Smooth muscle cell (in vitro differentiated cells): ENCODE measurements around the gene TSPAN16. TPM values are rescaled to one million over a fixed set of nuclear protein-coding genes. Genes with fewer than 3 reads are reported as not detected.

Experiments used
- DNase-seq: peaks from one replicate; lab custom pipeline; 2025; ENCODE audit not compliant: unreplicated experiment; lab: John Stamatoyannopoulos, UW
- H2AFZ ChIP-seq: fragments of 200-600 bp; sonication (generic); 2 replicates; pipeline ENCODE4 v1.6.0; 2016; ENCODE audit warnings: antibody characterized with exemption, low read depth, mild to moderate bottlenecking
- H3F3A ChIP-seq: fragments of 200-600 bp; sonication (generic); 2 replicates; pipeline ENCODE4 v1.6.0; 2017; ENCODE audit warnings: antibody characterized with exemption, low read depth
- H3K27ac ChIP-seq: fragments of 200-600 bp; sonication (generic); 2 replicates; pipeline ENCODE4 v1.5.1; 2016; ENCODE audit warnings: low read depth, mild to moderate bottlenecking
- H3K27me3 ChIP-seq: fragments of 200-600 bp; sonication (generic); 2 replicates; pipeline ENCODE4 v1.6.1; 2016; ENCODE audit warnings: low read depth, mild to moderate bottlenecking
- H3K36me3 ChIP-seq: fragments of 200-600 bp; sonication (generic); 2 replicates; pipeline ENCODE4 v1.5.1; 2016; ENCODE audit warnings: low read depth
- H3K4me1 ChIP-seq: fragments of 200-600 bp; sonication (generic); 2 replicates; pipeline ENCODE4 v1.5.1; 2016; ENCODE audit warnings: low read depth
- H3K4me2 ChIP-seq: fragments of 200-600 bp; sonication (generic); 2 replicates; pipeline ENCODE4 v1.6.0; 2016; ENCODE audit warnings: mild to moderate bottlenecking
- H3K4me3 ChIP-seq: fragments of 200-600 bp; sonication (generic); 2 replicates; pipeline ENCODE4 v1.5.1; 2016; ENCODE audit warnings: mild to moderate bottlenecking
- H3K79me2 ChIP-seq: fragments of 200-600 bp; sonication (generic); 2 replicates; pipeline ENCODE4 v1.6.0; 2016; ENCODE audit warnings: low read depth, mild to moderate bottlenecking
- H3K9ac ChIP-seq: fragments of 200-600 bp; sonication (generic); 2 replicates; pipeline ENCODE4 v1.6.0; 2016; ENCODE audit warnings: low read depth
- H3K9me3 ChIP-seq: fragments of 200-600 bp; sonication (generic); replicated peaks from 2 replicates; pipeline ENCODE4 v1.5.1; 2016; ENCODE audit warnings: low read depth
- H4K20me1 ChIP-seq: fragments of 200-600 bp; sonication (generic); 2 replicates; pipeline ENCODE4 v1.6.0; 2016; ENCODE audit warnings: low read depth
- CTCF ChIP-seq: fragments of 200-600 bp; sonication (generic); IDR thresholded peaks from 2 replicates; pipeline ENCODE4 v1.5.1; 2017; ENCODE audit warnings: borderline replicate concordance, mild to moderate bottlenecking, antibody characterized with exemption; ENCODE audit not compliant: insufficient read depth, poor library complexity, severe bottlenecking
- WGBS: methylation state at CpG from one replicate; pipeline ENCODE4 v1.1.7; 2016; ENCODE audit warnings: low lambda C conversion rate; 5-methylcytosine and 5-hydroxymethylcytosine counted together
- polyA plus RNA-seq: library from polyadenylated mRNA; unstranded; fragments of >200 nt; fragmentation: Nextera tagmentation; extraction: Ambion mirVana; gene quantifications from 2 replicates; pipeline ENCODE4 v1.2.1, GENCODE V29; 2016
- total RNA-seq: library from RNA; depleted of rRNA; stranded (reverse); fragments of >200 nt; gene quantifications from 2 replicates; pipeline ENCODE4 v1.2.3, GENCODE V29; 2014

Gene TSPAN16
- total RNA-seq (not detected in 2 replicates), polyA plus RNA-seq (not detected in 2 replicates)

DNA sequence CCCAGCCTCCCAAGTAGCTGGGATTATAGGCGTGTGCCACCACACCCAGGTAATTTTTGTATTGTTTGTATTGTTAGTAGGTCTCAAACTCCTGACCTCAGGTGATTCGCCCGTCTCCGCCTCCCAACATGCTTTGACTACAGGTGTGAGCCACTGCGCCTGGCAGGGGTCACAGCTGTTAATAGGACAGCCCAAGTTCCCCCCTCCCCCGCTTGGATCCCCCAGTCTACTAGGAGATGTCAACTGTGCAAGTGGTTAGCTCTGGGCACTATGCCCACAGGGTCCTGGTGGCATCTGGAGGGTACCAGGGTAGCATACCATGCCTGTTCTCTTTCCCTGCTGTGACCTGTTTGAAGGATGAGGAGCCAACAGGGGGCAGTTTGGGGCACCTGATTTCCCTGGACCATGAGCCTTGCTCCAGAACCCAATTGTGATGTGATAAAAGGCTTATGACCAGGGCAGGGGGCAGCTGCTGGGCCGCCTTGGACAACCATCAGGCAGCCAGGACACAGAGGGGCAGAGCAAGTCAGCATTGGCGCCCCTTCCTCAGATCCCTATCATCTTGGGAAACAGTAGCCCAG is at the start of gene TSPAN16:
TSS of gene TSPAN16 (plus strand) at position 496 of the 581 bp plus-strand sequence. CDS start 138 bp downstream, outside the sequence.
- no peaks in the 10 kb centered on the region for H3F3A ChIP-seq
- no peak for TF ChIP-seq CTCF
- DNase-seq: no peak
- no peak within 1 kb of the TSS for H3K27ac ChIP-seq
- no peak within 1 kb of the TSS for H3K9ac ChIP-seq
- H3K4me2 ChIP-seq: no peak within 1 kb of the TSS
- no peak within 1 kb of the TSS for H3K4me3 ChIP-seq
- H2AFZ ChIP-seq: no peak within 1 kb of the TSS
- H3K4me1 ChIP-seq: no peaks in the 10 kb centered on the region
- no peaks in the 10 kb centered on the region for H4K20me1 ChIP-seq
- no peaks in the 10 kb centered on the region for H3K36me3 ChIP-seq
- no peaks in the 10 kb centered on the region for H3K9me3 ChIP-seq
- H3K27me3 ChIP-seq: no peaks in the 10 kb centered on the region
- H3K79me2 ChIP-seq: no peaks in the 10 kb centered on the region
- 91% methylated on average over 8 of the region's 8 CpGs for WGBS

- TF ChIP-seq CTCF: no peak
- Histone ChIP-seq H3K9ac (no peak overlapping the region), H2AFZ (no peak overlapping the region), H3K27ac (no peak overlapping the region), H3F3A (no peaks in the 10 kb centered on the region), H3K9me3 (no peaks in the 10 kb centered on the region), H3K4me2 (no peak overlapping the region), H3K27me3 (no peaks in the 10 kb centered on the region), H3K4me3 (no peak overlapping the region), H3K79me2 (no peaks in the 10 kb centered on the region), H3K36me3 (no peaks in the 10 kb centered on the region), H3K4me1 (no peaks in the 10 kb centered on the region), H4K20me1 (no peaks in the 10 kb centered on the region)
- DNase-seq: no peak
- WGBS: 95% methylated on average over 11 of the region's 11 CpGs
These were observed 49.0 kb upstream of the TSPAN16 start for GRCh38 chr19:11246941-11247340.

GRCh38 chr19:11247391-11247790 is 48.6 kb upstream of the TSPAN16 start:
- Histone ChIP-seq H3K27me3 (no peaks in the 10 kb centered on the region), H3K4me1 (no peaks in the 10 kb centered on the region), H3K36me3 (no peaks in the 10 kb centered on the region), H3K79me2 (no peaks in the 10 kb centered on the region), H4K20me1 (no peaks in the 10 kb centered on the region), H3F3A (no peaks in the 10 kb centered on the region), H3K9me3 (no peaks in the 10 kb centered on the region), H3K9ac (no peak overlapping the region), H3K4me2 (no peak overlapping the region), H3K4me3 (no peak overlapping the region), H2AFZ (no peak overlapping the region), H3K27ac (no peak overlapping the region)
- WGBS: 96% methylated on average over 10 of the region's 10 CpGs
- TF ChIP-seq CTCF: no peak
- DNase-seq: no peak

GRCh38 chr19:11247934-11248333 is 48.0 kb upstream of the TSPAN16 start:
- no peak for DNase-seq
- Histone ChIP-seq H3K36me3 (no peaks in the 10 kb centered on the region), H3K27me3 (no peaks in the 10 kb centered on the region), H3K4me2 (no peak overlapping the region), H3K9me3 (no peaks in the 10 kb centered on the region), H3K4me3 (no peak overlapping the region), H3K27ac (no peak overlapping the region), H3K4me1 (no peaks in the 10 kb centered on the region), H3K79me2 (no peaks in the 10 kb centered on the region), H4K20me1 (no peaks in the 10 kb centered on the region), H3F3A (no peaks in the 10 kb centered on the region), H3K9ac (no peak overlapping the region), H2AFZ (no peak overlapping the region)
- no peak for TF ChIP-seq CTCF
- 98% methylated on average over 14 of the region's 14 CpGs for WGBS
